NCI-H1105 treated with DMSO at 0.1 percent for 48 hours (cell line): ENCODE data around the gene LMAN1.

Source experiments
- DNase-seq: peaks from one replicate; lab custom pipeline; 2025; lab: John Stamatoyannopoulos, UW

Gene LMAN1, protein sequence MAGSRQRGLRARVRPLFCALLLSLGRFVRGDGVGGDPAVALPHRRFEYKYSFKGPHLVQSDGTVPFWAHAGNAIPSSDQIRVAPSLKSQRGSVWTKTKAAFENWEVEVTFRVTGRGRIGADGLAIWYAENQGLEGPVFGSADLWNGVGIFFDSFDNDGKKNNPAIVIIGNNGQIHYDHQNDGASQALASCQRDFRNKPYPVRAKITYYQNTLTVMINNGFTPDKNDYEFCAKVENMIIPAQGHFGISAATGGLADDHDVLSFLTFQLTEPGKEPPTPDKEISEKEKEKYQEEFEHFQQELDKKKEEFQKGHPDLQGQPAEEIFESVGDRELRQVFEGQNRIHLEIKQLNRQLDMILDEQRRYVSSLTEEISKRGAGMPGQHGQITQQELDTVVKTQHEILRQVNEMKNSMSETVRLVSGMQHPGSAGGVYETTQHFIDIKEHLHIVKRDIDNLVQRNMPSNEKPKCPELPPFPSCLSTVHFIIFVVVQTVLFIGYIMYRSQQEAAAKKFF

DNA sequence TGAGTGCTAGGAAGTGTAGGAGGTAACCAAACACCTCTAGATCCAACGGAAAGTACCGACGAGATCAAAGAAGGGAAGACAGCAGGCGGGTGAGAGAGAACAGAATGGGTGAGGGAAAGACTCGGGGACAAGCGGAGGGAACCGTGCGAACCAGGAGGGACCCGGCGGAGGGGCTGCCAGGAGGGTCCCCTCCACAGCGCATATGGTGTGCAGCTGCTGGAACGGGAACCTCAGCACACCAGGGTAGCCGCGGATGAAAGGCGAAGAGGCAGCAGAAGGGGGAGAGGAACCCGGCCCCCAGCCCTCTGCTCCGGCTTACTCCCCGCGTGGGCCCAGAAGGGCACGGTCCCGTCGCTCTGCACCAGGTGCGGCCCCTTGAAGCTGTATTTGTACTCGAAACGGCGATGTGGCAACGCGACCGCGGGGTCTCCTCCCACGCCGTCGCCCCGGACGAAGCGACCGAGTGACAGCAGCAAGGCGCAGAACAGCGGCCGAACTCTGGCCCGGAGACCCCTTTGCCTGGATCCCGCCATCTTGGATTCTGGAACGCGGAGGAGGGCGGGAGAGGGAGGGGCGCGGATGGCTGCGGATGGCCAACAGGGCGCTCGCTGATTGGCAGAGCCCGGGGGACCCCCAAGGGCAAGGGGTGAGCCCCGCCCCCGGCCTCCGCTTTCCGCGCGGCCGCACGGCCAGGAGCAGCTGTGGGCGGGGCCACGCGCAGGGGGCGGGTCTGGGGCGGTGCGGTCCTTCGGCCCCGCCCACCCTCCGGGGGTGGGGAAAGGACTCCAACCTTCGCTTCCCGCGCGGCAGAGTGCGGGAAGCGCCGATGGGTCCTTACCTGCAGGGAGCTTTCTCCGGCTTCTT, at the start of gene LMAN1:
Gene LMAN1, minus strand, starts transcription at position 554 of the 864 bp plus-strand sequence. Its CDS starts 21 bp downstream, at position 533.
- peak; percentile 89 for DNase-seq

DNA sequence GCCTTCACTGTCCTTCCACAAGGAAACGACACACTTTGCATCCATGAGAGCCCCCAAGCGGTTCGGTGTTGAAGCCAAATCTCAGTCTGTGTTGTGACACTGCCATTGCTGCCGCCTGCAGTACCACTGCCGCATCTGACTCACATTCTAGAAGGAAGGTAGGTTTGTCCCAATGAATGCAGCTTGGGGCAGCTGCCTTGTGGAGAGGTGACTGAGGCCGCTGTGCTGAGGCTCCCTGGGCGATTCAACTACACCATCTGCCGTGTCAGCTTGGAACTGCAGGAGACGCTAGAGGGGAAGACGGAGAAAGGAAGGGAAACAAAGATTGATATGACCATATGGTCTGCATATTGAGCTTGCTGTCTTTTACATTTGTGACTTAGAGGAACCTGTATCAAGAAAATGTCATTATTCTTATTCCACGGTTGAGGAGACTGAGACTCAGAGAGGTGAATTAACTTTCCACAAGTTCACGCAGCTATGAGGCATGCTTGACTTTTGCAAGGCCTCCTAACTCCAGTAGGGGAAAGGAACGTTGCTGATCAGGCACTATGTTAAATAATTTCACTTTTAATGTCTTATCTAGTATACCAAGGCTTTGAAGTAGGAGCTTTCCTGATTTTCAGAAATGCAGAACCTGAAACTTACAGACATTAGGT, 43.5 kb upstream of the LMAN1 start:
- DNase-seq = peak; percentile 94

DNA sequence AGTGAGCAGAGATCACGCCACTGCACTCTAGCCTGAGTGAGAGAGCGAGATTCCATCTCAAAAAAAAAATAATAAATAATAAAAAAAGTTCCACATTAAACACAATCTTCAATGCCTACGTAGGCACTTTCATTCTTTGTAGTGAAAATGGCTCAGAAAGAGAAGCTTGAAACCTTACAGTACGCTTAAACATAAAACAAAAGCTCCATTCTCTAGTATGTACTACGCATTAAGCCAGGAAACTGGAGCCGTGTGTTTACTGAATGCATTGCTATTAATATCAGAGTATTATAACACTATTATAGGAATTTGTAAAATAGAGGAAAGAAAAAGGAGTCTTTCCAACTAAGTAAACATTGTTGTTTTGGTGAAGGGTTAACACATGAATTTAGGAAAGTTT, 41.3 kb upstream of the LMAN1 start:
- DNase-seq = no peak

DNA sequence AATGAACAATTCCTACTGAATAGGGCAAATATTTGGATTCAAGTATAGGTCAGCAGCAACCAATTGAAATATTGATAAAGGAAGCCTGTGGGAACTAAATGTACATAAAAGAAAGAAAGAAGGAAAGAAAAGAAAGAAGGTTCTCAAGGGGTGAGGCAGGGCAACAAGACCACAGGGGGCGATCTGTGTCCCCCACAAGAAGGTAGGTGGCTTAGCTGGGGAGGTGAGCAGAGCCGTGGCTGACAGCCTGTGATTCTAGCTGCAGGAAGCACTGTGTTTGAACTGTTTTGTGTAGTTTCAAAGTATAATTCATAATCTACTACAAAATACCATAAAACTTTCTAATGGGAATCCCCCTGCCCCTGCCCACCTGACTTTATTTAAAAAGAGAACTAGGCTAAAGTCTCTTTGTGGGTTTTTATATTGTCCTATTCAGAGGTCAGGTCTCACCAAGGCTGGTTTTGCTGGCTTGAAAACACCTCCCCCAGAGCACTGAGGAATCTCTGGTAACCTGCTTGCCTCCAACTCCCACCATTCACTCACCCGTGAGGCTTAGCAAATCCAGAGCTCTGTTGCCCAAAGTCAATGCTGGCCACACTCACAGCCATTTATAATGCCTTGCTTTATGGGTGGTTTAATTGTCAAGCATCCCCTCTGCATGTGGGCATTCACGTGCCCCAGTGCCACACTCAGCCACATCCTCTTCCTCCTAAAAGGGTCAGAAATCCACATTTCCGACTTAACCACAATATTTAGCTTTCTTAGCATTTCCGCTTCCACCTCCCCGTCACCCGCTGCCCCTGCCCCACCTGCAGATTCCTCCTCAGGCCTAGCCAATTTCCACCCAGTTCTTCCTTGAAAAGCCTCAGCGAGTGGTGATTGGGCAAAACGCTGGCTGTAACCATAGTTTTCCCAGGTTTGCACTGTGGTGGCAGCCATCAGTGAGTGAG, 36.4 kb upstream of the LMAN1 start:
- DNase-seq = no peak

DNA sequence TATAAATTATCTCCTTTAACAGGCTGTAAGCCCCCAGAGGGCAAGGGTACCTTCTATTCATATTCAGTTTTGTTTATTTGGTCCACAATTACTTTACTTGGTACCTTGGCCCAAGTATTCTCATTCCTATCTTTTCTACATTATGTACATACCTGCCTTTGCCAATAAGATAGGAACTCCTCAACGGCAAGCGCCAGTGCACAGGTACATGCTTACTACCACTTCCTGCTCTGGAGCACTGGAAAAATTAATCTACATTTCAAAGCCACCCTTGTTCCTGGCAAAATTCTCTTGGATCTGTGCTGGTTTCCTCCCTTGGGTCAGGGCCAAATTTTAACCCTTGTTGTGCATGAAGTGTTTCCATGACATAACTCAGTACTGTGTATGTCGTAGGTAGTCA, 34.3 kb upstream of the LMAN1 start:
- no peak for DNase-seq

DNA sequence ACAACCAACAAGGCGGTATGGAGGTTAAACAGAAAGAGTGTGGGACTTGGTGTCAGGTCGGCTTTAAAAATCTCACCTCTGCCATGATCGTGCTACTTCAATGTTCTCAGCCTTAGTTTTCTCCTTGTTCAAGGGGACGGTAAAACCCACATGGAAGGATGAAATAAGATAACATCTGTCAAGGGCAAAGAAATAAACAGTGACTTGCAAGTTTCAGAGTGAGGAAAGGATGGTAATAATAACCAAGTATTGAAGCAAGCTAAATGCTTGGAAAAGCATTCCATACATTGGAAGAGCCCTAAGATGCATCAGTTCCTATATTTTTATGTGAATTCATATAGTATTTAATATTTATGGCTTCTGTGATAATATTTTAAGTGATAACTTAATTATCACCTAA, 29.8 kb upstream of the LMAN1 start:
- DNase-seq = no peak

DNA sequence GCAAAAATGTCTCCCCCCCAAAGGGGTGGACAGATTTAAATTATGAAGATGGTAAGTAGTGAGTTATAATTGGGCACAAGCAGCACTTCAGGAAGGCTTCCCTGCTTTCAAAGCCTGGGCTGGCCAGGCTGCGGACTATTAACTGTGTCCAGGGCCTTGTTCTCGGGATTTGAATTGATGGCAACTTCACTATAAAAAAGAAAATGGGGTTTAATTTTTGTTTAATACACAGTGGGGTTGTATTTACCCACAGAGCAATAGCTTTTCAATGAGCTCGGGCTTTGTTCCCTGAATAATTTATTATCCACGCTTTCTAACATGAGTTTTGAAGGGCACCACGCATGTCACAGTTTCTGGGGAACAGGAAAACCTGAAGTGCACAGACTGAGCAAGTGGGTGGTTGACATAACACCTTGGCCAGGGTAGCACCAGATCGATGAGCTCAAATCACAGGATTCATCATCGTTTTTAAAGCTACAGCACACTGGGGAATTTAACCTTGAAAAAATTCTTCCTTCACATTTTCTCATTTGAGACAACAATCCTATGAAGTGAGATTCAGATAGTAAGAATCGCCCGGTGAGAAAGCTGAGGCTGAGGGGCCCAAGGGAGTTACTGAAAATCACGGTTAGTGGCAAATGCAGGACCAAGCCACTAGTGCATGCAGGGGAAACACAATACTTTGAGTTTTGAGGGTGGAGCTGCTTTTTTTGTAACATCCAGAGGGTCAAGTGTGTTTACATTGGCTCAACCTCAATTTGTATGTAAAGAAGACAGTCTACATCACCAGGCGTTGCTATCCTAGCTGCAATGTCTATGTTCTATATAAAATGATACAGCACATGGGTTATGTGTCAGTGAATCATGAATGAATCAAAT, 28.9 kb upstream of the LMAN1 start:
- DNase-seq = peak; percentile 65

DNA sequence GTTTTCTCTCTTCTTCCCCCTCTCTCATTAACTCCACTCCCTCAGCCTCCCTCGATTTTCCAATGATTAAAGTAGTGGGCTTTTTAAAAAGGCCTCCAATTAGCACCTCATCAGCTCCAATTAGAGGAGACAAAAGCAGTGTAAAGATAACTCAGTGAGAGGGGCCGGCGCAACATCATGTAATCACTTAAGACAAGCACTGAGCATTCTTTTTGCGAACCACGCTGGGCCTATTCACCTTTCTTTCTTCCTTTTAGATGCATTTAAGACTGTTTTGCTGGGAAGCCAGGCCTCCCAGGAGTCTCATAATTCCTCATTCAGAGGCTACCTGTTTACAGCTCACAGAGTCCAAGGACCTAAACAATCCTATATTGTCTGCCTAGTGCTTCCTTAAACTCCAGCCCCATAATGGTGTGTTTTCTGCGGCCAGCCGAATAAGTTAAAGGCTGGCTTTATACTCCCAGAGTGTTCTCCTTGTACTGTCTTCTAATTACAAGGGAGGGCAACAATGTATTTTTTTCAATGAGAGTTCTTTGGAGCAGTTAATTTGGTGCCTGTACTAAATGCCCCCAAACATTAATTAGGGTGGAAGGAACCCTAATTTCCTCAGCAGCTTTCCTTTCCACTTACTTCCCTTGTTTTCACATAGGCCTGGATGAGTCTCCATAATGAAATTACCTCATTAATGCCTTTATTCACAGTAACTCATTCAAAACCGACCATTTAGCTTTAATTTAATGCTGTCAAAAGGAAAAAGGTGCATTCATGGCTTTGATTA, 28.0 kb upstream of the LMAN1 start:
- peak; percentile 45 for DNase-seq

DNA sequence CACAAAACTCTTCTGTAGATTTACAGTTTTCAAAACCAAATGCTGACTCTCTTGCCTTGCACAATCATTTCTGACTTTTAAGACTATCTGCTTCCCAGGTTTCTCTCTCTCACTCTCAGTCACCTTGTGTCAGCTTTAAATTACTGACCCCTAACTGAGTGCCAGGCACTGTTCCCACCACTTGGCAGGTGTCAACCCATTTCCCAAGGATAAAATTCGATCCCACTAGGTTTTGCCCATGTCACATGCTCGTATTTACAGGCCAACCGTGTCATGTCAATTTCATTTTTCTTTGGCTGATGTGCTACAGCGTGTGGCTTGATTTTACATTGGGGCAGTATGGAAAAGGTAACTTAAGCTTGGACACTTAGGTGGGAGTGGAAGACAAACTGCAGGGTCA, 26.1 kb upstream of the LMAN1 start:
- no peak for DNase-seq

DNA sequence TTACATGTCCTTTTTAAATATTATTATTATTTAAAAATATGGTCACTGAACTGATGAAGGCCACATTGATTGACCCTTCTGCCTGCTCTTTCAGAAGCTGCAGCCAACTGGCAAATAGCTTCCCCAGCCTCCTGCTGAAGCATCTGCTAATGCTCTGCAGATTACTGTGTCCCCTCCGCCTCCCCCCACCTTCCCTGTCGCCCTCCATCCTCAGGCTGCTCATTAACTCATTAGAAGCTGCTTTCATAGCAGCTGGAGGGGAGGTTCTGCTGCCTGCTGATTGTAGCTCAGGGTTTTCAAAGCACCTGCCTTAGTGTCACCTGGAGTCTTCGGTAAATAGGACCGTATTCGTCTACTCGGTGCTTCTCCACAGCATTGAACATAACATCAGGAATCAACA, 24.8 kb upstream of the LMAN1 start:
- DNase-seq = peak; percentile 96

DNA sequence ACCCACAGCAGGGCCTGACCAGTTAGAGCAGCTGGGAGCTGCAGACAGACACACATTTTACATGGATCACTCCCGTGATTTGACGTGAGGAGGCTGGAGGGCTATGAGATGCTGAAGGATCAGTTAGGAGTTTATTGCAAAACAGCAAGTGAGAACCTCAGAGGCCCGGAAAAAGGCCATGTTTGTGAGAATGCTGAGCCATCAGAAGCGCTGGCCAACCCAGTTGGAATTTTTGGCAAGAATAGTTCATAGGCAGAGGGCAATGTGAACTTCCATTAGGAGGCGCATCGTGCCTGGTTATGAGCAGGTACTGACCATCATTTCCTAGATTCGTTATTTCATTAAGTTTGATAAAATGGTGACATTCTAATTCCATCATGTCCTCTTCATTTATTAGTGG, 23.3 kb upstream of the LMAN1 start:
- DNase-seq = no peak

DNA sequence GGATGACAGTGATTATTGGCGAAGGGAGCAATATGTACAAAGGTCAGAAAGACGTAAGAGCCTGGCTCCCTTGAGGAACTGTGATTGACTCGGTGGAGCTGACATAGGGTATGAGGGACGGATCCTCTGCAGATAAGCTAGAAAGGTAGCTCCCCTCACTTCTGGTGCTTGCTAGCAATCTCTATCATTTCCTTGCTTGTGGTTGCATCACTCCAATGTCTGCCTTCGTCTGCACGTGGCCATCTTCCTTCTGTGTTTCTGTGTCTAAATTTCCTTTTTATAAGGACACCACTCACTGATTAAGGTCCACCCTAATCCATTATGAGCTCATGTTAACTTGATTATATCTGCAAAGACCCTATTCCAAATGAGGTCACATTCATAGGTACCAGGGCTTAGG, 22.9 kb upstream of the LMAN1 start:
- DNase-seq = no peak

DNA sequence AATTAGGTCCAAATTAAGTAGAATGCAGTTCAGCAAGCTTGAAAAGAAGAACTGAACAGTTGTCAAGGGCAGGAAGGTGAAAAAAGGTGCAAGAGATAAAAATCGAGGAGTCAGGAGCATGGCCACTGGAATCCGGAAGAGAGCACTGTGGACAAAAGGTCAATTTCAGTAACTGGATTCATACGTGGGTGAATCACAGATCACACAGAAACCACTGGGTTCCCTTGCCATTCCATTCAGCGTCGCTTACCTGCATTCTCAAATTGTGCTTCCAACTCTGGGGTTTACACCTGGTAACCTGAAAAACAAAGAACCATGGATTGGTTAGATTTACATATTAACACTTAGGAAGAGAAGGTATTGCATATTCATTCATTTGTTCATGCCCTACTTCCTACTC, 21.6 kb upstream of the LMAN1 start:
- no peak for DNase-seq

DNA sequence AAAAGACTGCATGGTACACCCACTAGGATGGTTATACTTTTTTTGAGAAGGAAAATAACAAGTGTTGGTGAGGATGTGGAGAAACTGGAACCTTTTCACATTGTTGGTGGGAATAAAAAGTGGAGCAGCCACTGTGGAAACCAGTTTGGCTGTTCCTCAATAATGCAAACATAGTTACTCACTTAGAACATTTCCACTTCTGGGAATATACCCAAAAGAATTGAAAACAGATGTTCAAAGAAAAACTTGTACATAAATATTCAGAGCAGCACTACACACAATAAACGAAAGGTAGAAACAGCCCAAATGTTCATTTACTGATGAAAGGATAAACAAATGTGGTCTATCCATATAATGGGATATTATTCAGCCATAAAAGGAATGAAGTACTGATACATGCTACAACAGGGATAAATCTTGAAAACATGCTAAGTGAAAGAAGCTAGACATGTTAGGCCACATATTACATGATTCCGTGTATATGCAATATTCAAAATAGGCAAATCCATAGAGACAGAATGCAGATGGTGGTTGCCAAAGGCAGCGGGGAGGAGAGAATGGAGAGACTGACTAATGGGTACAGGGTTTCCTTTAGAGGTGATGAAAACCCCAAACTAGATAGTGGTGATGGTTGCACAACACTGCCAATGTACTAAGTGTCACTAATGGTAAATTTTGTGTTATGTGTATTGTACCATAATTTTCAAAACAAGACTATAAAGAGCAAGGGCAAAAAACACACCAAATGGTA, 20.9 kb upstream of the LMAN1 start:
- DNase-seq = no peak

DNA sequence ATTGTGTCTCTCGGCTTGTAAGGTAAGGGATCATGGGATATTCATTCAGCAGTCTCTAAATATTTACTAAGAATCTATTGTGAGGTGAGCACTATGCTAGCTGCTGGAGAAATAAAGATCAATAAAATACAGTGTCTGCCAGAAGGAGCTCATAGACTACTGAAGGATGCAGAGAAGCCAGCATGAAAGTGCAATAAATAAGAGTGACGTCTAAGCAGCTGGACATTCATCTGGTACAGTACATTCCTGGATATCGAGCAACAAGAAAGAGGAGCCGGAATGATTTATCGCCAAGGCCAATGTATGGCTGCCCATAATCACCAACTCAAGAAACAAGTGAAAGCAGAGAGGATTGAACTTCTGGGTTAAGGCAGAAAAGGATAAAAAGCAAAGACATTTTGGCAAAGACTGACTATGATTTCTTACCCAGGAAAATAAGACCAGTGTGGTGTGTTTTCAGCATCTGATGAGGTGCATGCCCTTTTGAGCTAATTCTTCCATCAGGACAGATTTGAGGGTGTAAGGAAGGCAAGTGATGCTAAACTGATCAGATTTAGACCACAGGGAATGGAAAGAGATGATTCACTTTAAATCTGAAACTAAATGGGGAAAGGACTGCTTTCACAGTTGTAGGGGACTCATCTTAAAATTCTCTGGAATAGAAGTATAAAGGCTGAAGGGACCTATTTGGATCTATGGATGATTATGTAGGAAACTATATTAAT, 18.7 kb upstream of the LMAN1 start:
- DNase-seq = no peak

DNA sequence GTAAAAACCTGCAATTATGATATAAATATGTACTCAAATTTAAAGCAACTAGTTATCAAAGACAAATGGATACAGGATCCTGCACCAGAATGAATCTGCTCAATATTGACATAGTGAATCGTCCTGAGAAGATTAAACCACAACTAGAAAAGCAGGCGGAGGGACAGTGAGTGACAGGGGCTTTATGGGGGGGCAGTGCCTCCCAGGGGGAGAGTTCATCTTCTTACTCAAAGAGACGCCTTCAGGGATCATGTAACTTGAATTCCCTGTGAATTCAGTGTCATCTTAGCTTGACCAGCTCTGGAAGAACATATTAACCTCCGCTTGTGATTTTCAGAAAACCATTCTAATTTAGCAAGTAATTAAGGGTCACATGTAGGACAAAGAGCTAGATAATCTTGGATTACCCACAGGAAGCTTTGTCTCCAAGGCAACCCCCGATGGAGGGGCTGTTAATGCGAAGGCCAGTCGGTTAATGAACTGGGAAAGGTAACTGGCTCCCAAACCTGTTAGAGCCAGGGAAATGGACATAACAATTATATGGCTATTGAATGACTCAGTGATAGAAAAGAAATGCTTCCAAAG, 17.4 kb upstream of the LMAN1 start:
- DNase-seq = no peak

DNA sequence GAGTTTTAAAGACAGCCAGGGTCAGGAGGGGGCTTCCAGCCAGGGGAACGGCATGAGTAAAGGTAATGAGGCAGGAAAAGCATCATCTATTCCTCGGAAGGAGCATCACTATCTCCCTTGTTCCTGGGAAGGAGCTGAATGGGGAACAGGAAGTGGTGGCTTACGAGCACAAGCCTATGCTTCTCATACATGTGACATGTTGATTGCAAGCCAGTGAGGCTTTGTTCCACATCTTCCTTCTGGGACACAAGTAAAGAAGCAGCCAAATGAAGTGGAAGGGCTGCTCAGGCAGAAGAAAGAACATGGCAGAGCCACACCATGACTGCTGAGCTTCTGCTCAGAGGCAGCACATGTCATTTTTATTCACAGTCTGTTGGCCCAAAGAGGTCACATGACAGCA, 15.1 kb upstream of the LMAN1 start:
- DNase-seq = no peak

DNA sequence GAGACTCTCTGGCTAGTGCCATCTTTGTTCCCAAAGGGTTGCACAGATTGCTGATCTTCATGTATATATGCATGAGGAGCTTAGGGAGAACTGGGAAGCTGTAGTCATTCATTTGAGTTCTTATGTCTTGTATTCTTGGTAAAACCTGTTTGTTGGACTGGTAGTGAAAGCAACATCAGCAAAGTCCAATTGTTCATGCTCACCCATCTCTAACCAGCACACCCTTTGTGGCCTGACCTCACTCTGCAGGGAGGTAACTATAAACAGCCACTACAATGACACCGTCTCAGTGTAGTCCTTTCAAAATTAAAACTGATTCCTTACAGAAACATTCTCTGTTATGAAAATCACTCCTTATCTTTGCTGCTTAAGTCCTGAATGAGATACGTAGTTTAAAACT, 13.9 kb upstream of the LMAN1 start:
- DNase-seq = no peak
